ENCODE measurements around the gene KCTD15.
A peak's percentile ranks its signal among the peaks of the same experiment; 100 is the strongest.

Gene KCTD15

GRCh38 chr19:33772102-33772857 is 24.4 kb upstream of the KCTD15 start:
- H3K23ac ChIP-seq (ENCODE audit: low read length in 2 of 2) = no peak overlapping the region
- no peak overlapping the region for H2BK120ac ChIP-seq (ENCODE audit: low read depth, low read length)
- no peaks in the 10 kb centered on the region for H3K9me3 ChIP-seq (ENCODE audit: control insufficient read depth, low read length)
- no peak overlapping the region for H3K4me2 ChIP-seq (ENCODE audit: low read length, poor library complexity, severe bottlenecking)
- H4K91ac ChIP-seq (ENCODE audit: low read length) = peak overlapping the region; percentile 20
- WGBS = 92% methylated on average over 72 of the region's 72 CpGs
- H2BK15ac ChIP-seq (ENCODE audit: low read depth, poor library complexity, severe bottlenecking) = no peak overlapping the region
- H3K14ac ChIP-seq (ENCODE audit: low read length in 2 of 2) = no peak overlapping the region
- no peak overlapping the region for H3K4me3 ChIP-seq (ENCODE audit: insufficient read depth in 1 of 2, low read depth in 1 of 2, low read length in 2 of 2)
- H3K9ac ChIP-seq (ENCODE audit: low read length) = no peak overlapping the region
- H2AFZ ChIP-seq (ENCODE audit: low read depth, low read length) = no peak overlapping the region
- peaks cover 35 to 47% of the 10 kb centered on the region in 2 experiments for H3K27me3 ChIP-seq (ENCODE audit: control insufficient read depth in 1 of 2, insufficient read depth in 1 of 2, low read length in 2 of 2)
- H2BK5ac ChIP-seq (ENCODE audit: low read depth, low read length, poor library complexity, severe bottlenecking) = no peak overlapping the region
- H3K36me3 ChIP-seq (ENCODE audit: control insufficient read depth in 1 of 2, insufficient read depth in 2 of 2, low read depth in 1 of 2, low read length in 2 of 2) = no peaks in the 10 kb centered on the region
- no peak overlapping the region for H3K27ac ChIP-seq (ENCODE audit: low read length, poor library complexity, severe bottlenecking)
- no peaks in the 10 kb centered on the region for H3K4me1 ChIP-seq (ENCODE audit: control insufficient read depth, insufficient read depth, low read depth, low read length)
- H3K18ac ChIP-seq (ENCODE audit: low read depth in 1 of 2, low read length in 2 of 2) = no peak overlapping the region
- DNase-seq = no peak
- H2BK12ac ChIP-seq (ENCODE audit: low read length in 2 of 2) = no peak overlapping the region
- H3K79me1 ChIP-seq (replicated peaks; ENCODE audit: low read length, poor library complexity, severe bottlenecking) = no peaks in the 10 kb centered on the region
- no peak overlapping the region for H4K8ac ChIP-seq (ENCODE audit: low read length)
- H2AK5ac ChIP-seq (ENCODE audit: low read length, severe bottlenecking) = no peak overlapping the region
- H3K4ac ChIP-seq (ENCODE audit: low read depth in 1 of 2, low read length in 2 of 2) = no peak overlapping the region

DNA sequence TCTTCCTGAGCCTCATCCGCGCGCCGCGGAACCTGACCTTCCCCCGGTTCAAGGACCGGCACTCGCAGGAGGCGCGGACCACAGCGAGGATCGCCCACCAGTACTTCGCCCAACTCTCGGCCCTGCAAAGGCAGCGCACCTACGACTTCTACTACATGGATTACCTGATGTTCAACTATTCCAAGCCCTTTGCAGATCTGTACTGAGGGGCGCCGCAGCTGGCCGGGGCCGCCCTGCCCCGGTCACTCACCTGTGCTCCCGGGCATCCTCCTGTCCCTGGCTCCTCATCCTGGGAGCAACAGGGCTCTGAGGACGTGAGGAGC is 23.9 kb upstream of the KCTD15 start:
- Histone ChIP-seq H3K27ac (ENCODE audit: low read length, poor library complexity, severe bottlenecking) (no peak overlapping the region), H3K36me3 (ENCODE audit: control insufficient read depth in 1 of 2, insufficient read depth in 2 of 2, low read depth in 1 of 2, low read length in 2 of 2) (no peaks in the 10 kb centered on the region), H3K4ac (ENCODE audit: low read depth in 1 of 2, low read length in 2 of 2) (no peak overlapping the region), H4K91ac (ENCODE audit: low read length) (peak overlapping the region; percentile 20), H3K27me3 (ENCODE audit: control insufficient read depth in 1 of 2, insufficient read depth in 1 of 2, low read length in 2 of 2) (peaks cover 35 to 43% of the 10 kb centered on the region in 2 experiments), H2BK5ac (ENCODE audit: low read depth, low read length, poor library complexity, severe bottlenecking) (no peak overlapping the region), H3K4me2 (ENCODE audit: low read length, poor library complexity, severe bottlenecking) (no peak overlapping the region), H2AK5ac (ENCODE audit: low read length, severe bottlenecking) (no peak overlapping the region), H3K9me3 (ENCODE audit: control insufficient read depth, low read length) (no peaks in the 10 kb centered on the region), H3K4me1 (ENCODE audit: control insufficient read depth, insufficient read depth, low read depth, low read length) (peaks cover 3% of the 10 kb centered on the region), H3K14ac (ENCODE audit: low read length in 2 of 2) (no peak overlapping the region), H3K18ac (ENCODE audit: low read depth in 1 of 2, low read length in 2 of 2) (no peak overlapping the region), H3K23ac (ENCODE audit: low read length in 2 of 2) (no peak overlapping the region), H2BK120ac (ENCODE audit: low read depth, low read length) (no peak overlapping the region), H3K79me1 (replicated peaks; ENCODE audit: low read length, poor library complexity, severe bottlenecking) (no peaks in the 10 kb centered on the region), H2BK15ac (ENCODE audit: low read depth, poor library complexity, severe bottlenecking) (no peak overlapping the region), H4K8ac (ENCODE audit: low read length) (no peak overlapping the region), H3K4me3 (ENCODE audit: insufficient read depth in 1 of 2, low read depth in 1 of 2, low read length in 2 of 2) (no peak overlapping the region), H3K9ac (ENCODE audit: low read length) (no peak overlapping the region), H2AFZ (ENCODE audit: low read depth, low read length) (no peak overlapping the region), H2BK12ac (ENCODE audit: low read length in 2 of 2) (no peak overlapping the region)
- WGBS = 93% methylated on average over 23 of the region's 23 CpGs
- no peak for DNase-seq

DNA sequence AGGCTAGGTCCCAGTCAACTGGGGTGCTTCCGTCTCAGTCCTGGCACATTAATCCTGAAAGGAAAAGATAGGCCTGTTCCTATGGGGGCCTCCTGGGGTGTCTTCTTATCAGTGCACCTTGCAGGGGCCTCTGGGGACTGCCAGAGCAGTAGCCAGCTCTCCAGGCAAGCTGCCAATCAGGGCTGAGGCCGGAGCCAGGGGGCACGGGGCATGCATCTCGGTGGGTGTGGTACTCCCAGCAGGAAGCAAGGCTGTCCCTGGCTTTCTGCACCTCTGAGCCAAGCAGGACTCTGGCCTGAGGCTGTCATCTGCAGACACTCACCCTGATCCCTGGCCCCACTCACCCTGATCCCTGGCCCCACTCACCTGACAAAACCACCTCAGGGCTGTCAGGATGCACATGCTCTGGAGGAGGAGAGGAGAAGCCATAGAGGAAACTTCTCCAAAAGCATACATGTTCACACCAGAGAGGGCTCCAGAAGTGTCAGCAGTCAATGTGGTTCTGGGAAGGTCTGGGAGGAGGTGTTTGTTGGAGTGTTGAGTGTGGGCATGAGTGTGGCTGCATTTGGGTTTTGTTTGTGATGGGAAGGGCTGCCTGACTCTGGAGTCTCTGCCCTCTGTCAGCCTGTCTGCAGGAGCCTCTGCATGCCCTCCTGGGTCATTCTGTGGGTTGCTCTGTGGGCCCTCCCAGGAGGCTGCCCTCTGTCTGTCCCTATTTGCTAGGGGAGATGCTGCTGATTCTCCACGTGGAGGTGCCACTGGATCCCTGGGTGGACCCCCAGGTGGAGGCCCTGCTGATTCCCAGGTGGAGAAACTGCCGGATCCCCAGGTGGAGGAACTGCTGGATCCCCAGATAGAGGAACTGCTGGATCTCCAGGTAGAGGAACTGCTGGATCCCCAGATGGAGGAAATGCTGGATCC is 22.7 kb upstream of the KCTD15 start:
- Histone ChIP-seq H3K4me1 (ENCODE audit: control insufficient read depth, insufficient read depth, low read depth, low read length) (peaks cover 9% of the 10 kb centered on the region), H2AK5ac (ENCODE audit: low read length, severe bottlenecking) (no peak overlapping the region), H2BK120ac (ENCODE audit: low read depth, low read length) (no peak overlapping the region), H3K14ac (ENCODE audit: low read length in 2 of 2) (no peak overlapping the region), H3K23ac (ENCODE audit: low read length in 2 of 2) (no peak overlapping the region), H3K4ac (ENCODE audit: low read depth in 1 of 2, low read length in 2 of 2) (no peak overlapping the region), H2BK5ac (ENCODE audit: low read depth, low read length, poor library complexity, severe bottlenecking) (no peak overlapping the region), H4K91ac (ENCODE audit: low read length) (no peak overlapping the region), H3K4me3 (ENCODE audit: insufficient read depth in 1 of 2, low read depth in 1 of 2, low read length in 2 of 2) (no peak overlapping the region), H3K27ac (ENCODE audit: low read length, poor library complexity, severe bottlenecking) (no peak overlapping the region), H2AFZ (ENCODE audit: low read depth, low read length) (no peak overlapping the region), H3K9me3 (ENCODE audit: control insufficient read depth, low read length) (no peaks in the 10 kb centered on the region), H2BK15ac (ENCODE audit: low read depth, poor library complexity, severe bottlenecking) (no peak overlapping the region), H3K27me3 (ENCODE audit: control insufficient read depth in 1 of 2, insufficient read depth in 1 of 2, low read length in 2 of 2) (peaks cover 40 to 47% of the 10 kb centered on the region in 2 experiments), H3K4me2 (ENCODE audit: low read length, poor library complexity, severe bottlenecking) (no peak overlapping the region), H4K8ac (ENCODE audit: low read length) (no peak overlapping the region), H3K9ac (ENCODE audit: low read length) (no peak overlapping the region), H2BK12ac (ENCODE audit: low read length in 2 of 2) (no peak overlapping the region), H3K79me1 (replicated peaks; ENCODE audit: low read length, poor library complexity, severe bottlenecking) (no peaks in the 10 kb centered on the region), H3K18ac (ENCODE audit: low read depth in 1 of 2, low read length in 2 of 2) (no peak overlapping the region), H3K36me3 (ENCODE audit: control insufficient read depth in 1 of 2, insufficient read depth in 2 of 2, low read depth in 1 of 2, low read length in 2 of 2) (no peaks in the 10 kb centered on the region)
- DNase-seq = no peak
- WGBS = 59% methylated on average over 6 of the region's 6 CpGs

- Histone ChIP-seq H3K4ac (ENCODE audit: low read depth in 1 of 2, low read length in 2 of 2) (no peak overlapping the region), H2BK5ac (ENCODE audit: low read depth, low read length, poor library complexity, severe bottlenecking) (no peak overlapping the region), H4K91ac (ENCODE audit: low read length) (no peak overlapping the region), H3K4me1 (ENCODE audit: control insufficient read depth, insufficient read depth, low read depth, low read length) (peaks cover 12% of the 10 kb centered on the region), H3K36me3 (ENCODE audit: control insufficient read depth in 1 of 2, insufficient read depth in 2 of 2, low read depth in 1 of 2, low read length in 2 of 2) (no peaks in the 10 kb centered on the region), H3K4me3 (ENCODE audit: insufficient read depth in 1 of 2, low read depth in 1 of 2, low read length in 2 of 2) (no peak overlapping the region), H3K27me3 (ENCODE audit: control insufficient read depth in 1 of 2, insufficient read depth in 1 of 2, low read length in 2 of 2) (peaks cover 44 to 47% of the 10 kb centered on the region in 2 experiments), H2BK12ac (ENCODE audit: low read length in 2 of 2) (no peak overlapping the region), H3K18ac (ENCODE audit: low read depth in 1 of 2, low read length in 2 of 2) (no peak overlapping the region), H2BK15ac (ENCODE audit: low read depth, poor library complexity, severe bottlenecking) (no peak overlapping the region), H3K27ac (ENCODE audit: low read length, poor library complexity, severe bottlenecking) (no peak overlapping the region), H2AK5ac (ENCODE audit: low read length, severe bottlenecking) (no peak overlapping the region), H2BK120ac (ENCODE audit: low read depth, low read length) (no peak overlapping the region), H4K8ac (ENCODE audit: low read length) (no peak overlapping the region), H3K79me1 (replicated peaks; ENCODE audit: low read length, poor library complexity, severe bottlenecking) (no peaks in the 10 kb centered on the region), H3K9ac (ENCODE audit: low read length) (no peak overlapping the region), H3K4me2 (ENCODE audit: low read length, poor library complexity, severe bottlenecking) (no peak overlapping the region), H3K23ac (ENCODE audit: low read length in 2 of 2) (no peak overlapping the region), H3K9me3 (ENCODE audit: control insufficient read depth, low read length) (no peaks in the 10 kb centered on the region), H2AFZ (ENCODE audit: low read depth, low read length) (no peak overlapping the region), H3K14ac (ENCODE audit: low read length in 2 of 2) (no peak overlapping the region)
- 73% methylated on average over 6 of the region's 6 CpGs for WGBS
- no peak for DNase-seq
Observed at GRCh38 chr19:33774751-33775150, 21.9 kb upstream of the KCTD15 start.

All from mesenchymal stem cell (in vitro differentiated cells and primary cell).